KG1 (cell line): ENCODE measurements around the gene GDPD5.

Source experiments
- DNase-seq: peaks from one replicate; lab custom pipeline; 2025; lab: John Stamatoyannopoulos, UW

GDPD5 gene

DNA sequence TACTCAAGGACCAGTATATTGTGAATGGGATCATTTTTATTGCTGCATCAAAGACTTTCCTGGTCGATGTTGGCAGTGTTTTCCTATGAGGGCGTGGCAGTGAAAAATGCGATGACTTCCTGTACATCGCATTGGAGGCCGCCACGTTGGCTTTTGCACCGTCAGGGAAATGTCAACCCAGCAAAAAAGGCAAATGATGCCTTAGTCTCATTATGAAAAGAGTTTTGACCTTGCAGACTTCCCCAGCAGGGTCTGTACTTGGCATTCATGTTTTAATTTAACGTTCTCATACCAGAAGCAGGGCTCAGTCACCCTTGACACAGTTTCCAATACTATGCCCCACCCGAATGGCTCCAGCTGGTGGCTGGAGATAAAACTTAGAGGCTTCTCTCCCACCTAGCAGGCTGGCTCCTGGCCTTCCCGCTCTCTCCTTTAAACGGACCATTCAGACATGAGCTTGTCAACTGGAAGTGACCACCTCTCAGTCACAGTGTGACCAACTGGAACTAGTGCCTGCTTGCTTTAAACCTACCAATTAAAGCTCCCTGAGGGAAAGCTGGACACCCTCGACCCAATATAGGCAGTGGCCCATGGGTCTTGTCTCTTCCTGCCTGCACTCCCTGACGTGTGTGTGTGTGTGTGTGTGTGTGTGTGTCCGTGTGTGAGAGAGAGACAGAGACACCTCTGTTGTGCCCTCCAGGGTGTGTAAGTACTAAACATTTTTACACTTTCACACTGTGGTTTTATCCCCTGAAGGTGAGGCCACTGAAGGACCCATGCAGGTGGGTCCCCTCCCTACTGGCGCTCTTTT is 8.7 kb upstream of the GDPD5 start:
- no peak for DNase-seq

DNA sequence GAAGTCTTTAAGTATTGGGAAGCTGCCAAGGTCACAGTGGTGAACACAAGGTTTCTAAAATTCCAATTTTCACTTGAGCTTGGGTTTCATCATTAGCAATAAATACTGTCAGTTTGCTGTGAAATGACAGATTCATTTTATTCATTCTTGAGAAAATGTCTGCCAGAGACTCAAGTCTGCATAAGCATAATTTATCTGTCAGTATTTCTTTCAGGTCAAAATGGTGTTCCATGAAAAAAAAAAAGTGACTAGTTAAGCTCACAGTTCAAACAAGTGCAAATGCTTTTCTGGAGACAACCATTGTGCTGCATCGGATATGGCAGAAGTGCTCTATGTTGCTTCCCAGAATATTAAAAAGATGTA is 8.1 kb upstream of the GDPD5 start:
- DNase-seq: no peak

DNA sequence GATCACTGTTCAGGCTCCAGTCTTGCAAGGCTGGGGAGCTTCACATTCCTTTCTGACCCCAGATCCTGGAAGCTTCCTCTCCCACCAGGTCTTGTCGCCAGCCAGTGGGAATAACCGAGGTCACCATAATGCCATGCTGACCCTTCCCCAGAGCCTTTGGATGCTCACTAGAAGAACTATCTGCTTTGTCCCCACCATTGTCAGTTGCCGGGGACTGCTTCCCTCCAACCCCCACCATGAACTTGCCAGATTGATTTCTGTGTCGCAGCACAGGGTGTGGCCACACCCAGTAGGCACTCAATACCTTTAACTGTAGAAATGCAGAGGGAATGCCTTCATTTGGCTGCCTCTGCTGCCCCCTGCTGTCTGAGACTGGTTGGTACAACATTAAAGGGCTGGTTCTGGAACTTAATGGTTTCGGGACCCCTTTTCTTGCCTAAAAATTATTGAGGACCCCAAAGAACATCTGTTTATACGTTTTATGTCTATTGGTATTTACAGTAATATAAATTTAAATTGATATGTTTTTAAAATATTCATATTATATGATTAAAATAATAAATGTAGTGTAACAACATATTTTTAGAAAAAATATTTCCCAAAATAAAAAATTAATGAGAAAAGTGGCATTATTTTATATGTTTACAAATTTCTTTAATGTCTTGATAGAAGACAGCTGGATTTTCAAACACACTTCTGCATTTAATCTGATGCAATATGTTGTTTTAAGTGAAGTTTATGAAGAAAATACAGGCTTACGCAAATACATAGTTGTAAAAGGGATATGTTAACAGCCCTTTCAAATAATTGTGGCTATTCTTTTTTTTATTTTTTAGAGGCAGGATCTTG is 6.7 kb upstream of the GDPD5 start:
- DNase-seq: peak; percentile 69

DNA sequence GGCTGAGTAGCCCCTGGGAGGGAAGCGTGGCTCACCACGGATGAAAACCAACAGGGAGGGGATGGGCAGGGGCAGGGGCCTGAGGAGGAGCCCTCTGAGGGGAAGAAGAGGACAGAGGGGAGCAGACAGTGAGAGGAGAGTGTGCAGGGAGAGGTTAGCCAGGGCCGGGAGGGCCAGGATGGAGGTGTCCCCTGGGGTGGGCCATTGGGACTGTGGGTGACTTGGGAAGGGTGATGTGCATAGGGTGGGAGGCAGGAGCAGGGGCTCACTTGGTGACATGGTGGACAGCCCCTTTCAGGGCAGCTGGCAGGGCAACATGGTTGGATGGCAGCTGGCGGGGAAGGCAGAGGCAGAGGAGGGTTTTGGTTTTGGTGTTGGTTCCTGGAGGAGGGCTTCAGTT is 5.6 kb upstream of the GDPD5 start:
- DNase-seq: no peak

DNA sequence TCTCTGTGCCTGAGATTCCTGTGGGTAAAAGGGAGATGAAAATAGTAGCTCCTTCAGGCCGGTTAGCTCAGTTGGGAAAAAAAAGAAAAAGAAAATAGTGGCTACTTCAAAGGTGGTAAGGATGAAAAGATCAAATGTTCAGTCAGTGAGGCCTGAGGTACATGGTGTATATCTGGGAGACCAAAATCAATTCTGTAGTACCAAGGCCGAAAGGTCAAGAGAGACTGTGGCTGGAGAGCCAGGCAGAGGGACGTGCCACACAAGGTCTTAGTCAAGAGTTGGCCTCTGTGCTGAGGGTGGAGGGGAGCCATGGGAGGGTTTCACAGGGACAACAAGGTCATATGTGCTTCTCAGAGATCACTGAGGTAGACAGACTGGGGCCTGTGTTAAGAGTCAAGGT is 4.8 kb upstream of the GDPD5 start:
- DNase-seq: no peak

DNA sequence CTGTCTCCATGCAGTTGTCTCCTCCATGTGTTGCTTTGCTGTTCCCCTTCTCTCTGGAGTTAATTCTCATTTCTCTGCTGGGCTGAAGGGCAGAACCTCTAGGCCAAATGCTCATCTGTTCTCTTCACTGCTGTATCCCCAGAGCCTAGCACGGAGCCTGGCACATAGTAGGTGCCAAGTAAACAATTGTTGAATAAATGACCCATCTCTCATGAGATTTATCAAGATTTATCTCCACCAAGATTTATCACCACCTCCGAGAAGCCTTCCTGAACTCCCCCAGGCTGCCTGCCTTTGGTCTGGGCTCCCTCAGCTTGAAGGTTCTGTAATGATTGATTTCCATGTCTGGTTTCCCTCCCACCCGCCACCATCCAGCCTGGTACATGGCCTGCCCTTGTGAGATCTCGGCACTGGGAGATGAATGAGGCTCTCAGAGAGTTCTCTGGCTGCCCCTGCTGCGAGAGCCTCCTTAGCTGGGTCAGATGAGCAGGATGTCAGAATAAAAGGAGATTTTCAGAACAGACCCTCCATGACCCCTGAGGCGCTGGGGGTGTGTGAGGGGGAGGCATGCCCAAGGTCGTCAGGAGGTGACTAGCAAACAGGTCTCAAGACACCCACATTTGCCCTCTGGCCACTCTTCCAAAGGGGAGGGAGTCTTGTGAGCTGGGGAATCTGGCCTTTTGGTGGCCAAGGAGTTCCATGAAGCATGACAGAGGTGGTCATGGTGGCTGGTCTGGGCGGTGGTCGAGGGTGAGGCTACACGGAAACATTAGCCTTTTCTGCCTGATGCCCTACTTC is 2.4 kb upstream of the GDPD5 start:
- DNase-seq: no peak

DNA sequence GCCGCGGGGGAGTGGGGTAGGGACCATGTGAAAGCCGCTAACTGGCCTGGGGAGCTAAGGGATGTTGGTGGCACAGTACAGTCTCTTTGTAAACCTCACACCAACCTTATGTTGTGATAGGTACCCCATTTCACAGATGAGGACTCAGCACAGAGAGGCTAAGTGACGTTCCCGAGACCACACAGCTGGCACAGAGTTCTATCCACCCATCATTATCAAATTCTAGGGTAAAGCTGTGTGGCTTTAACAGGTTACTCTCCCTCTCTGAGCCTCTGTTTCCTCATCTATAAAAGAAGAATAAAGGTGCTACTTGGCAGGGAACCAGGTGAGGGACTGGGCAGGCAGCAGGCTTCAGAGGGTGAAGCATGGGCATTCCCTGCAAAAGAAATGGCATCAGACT is 1.4 kb upstream of the GDPD5 start:
- no peak for DNase-seq

DNA sequence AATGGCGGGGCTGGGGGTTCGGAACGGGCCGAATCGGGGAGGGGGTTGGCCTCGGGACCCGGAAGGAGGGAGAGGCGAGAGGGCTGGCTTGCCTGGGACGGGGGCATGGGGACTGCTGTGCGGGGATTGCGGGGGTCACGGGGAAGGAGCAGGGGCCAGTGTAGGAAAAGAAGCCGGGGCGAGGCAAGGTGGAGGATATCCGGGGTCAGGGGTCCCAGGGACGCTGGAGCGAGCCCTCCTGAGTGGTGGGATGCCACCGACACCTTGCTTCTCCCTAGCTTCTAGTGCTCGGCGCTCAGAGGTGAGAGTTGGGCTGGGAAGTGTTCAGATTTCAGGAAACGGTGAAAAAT is 426 bp upstream of the GDPD5 start:
- DNase-seq: no peak

DNA sequence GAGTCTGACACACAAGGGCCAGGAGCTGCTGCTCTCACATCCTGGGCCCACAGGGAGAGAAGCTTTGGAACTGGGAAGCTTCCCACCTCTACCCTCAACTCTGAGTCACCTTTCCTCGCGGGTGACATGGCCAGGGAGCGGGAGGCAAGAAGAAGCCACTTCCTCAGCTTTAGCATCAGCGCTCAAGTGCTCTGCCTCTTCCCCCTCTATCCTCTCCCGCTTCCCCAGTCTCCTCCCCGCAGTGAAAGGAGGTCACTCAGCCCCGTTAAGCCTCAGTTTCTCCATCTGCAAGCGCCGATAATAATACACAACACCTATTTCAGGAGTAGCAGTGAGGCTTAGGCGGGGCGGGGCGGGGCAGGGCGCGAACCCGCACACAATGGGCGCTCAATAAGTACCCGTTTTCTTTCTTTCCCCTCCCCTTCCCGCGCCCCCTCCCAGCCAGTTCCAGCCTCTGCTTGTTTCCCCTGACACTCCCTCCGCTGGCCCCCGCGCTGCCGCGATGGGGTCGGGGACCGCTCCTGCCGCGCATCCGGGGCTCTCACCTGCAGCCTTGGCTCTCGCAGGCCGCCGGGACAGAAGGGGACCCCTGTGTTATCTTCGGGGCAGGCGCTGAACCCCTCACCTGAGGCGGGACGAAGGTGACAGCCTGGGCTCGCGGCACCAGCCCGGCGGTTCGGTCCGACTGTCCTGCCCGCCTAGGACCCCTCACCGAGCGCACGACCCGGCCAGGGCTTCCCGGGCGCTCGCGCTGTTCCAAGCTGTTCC is 892 bp downstream of the GDPD5 start:
- DNase-seq: no peak

DNA sequence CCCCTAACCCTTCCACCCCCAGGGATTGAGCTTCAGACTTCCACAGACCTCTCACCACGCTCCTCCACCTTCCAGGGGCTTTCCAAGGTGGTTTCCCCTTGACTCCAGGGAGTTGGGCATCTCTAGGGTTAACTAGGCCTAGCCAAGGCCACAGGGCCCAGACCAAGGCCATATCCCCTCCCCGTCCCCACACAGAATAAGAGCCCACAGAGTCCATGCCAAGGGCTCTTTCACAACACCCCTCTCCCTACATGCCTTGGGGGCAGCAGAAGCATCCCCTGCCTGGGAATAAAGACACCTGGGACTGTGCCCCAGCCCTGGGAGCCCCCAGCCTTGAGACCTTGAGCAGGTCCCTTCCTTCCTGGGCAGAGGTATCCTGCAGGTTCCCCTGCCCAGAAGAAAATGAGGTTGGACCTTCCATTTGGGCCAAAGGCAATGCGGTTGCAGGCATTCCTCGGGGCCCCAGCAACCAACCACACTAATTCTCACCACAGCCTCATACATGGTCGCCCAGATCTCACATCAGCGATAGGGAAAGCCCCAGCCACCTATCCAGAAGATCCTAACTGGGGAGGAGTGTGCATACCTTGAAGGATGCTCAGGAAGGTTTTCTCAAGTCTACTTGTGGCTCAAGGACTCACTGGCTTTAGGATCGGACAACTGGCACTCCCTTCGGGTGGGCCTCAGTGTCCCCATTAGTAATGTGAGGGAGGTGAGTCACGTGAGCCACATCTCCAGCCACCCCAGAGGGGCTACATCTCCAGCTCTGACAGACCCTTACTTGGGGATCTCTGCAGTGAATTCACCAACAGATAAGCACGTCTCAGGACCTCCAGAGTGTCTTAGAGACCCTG is 1.7 kb downstream of the GDPD5 start:
- no peak for DNase-seq

DNA sequence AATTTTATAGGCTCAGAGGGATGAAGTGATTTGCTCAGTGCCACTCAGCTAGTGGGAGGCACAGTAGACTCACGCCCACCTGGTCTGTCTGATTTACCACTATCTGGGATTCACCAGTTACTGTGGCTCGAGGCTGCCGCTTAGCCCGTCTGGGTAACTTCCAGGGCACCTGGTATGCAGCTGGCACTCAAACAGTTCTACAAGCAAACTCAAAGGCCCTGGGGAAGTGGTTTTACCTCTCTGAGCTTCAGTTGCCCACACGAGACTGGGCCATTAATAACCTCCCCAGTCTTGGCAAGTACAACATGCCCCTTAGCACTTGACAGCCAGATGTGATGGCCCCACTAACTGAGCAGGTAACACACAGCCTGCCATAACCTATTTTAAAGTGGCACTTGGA is 2.6 kb downstream of the GDPD5 start:
- no peak for DNase-seq

DNA sequence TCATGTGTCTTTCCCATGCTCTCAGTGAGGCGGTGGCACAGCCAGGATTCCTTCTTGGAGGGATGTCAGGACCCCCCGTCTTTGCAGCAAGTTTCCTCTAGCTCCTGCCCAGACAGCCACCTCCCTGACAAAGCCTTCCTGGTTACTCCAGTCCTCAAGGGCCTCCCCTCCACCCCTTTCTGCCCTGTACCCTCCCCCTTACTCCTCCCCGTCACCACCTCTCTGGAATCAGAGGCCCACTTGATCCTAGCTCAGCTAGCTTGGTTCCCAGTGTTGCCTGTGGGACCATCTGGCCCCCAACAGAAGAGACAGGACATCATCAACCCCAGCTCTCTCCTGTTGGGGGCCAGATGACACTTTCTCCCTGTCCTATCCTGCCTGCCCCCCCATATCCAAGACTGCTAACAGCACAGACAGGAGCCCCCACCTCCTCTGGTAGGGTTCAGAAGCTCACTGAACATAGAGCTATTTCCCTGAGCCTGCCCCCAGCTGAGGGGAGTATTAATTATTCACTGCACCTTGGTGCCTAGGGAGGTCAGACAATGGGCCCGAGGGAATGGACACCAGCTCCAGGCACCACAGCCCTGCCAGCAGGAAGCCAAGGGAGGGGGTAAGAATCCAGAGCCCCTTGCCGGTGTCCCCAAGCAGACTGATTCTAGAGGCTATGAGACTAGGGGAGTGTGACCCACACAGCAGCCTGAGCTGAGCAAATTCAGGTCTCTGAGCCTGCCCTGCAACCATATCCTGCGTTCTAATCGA is 3.3 kb downstream of the GDPD5 start:
- no peak for DNase-seq

DNA sequence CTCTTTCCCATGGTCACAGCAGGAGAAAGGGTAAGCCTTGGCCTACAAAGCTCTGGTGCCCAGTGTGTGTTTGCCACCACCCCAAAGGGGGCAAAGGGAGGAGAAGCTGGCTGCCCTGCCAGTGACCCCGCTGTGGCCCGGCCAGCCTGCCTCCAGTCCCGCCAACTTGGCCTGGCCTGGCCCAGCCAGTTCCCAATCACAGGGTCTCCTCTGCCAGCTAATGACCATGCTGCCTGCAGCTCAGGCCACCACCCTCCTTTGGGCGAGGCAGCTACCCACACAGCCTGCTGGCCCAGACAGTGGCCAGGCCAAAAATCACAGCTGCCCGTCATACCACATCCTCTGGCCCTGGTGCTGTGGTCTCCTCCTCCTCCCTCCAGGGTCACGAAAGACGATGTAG is 5.1 kb downstream of the GDPD5 start:
- no peak for DNase-seq

DNA sequence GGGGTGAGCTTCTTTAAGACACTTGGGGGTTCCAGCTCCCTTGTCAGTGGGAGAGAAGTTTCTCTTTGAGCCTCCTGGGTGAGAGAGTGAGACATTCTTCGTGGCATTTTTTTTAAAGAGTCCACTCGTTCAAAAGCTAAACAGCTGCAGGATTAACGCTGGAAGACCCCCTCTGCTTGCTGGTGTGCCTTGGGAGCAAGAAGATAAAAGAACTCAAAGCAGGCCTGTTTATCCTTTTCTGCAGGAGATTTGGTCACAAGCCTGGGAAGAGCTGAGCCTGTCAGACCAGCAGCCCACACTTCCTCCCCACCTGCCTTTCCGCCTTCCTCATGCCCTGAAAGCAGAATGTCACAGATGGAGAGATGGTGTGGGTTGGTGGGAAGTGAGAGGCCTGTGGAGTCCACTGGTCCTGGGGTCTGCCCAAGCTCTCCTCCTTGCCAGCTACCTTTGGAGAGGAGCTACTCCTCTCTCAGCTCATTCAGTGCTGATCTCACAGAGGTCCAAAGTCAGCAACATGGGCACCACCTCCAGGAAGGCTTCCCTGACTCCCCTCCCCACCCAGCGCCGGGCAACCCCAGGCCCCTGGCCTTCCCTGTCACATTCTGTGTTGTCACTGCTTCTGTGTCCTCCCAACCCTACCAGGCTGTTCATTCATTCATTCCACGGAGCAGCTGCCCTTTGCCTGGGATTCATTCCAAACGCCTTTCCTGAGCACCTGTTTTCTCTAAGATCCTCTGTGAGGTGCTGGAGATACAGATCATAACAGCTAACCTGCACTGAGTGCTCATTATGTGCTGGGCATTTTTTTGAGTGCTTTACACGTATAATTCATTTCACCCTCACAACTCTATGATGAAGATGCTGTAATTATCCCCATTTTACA is 6.7 kb downstream of the GDPD5 start:
- no peak for DNase-seq

DNA sequence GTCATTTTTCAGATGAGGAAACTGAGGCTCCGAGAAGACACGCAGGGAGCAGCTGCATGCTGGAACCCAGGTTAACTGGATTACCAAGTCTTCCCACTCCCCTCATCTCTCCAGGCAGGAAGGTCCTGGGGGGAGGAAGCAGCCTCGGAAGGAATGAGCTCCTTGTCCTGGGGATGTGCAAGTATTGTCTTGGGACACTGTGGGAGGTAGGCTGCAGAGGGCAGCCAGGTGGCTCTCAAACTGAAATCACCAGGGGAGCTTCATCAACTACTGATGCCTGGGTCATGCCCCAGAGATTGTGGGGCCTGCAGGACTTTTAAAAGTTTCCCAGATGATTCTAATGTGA is 7.6 kb downstream of the GDPD5 start:
- no peak for DNase-seq

DNA sequence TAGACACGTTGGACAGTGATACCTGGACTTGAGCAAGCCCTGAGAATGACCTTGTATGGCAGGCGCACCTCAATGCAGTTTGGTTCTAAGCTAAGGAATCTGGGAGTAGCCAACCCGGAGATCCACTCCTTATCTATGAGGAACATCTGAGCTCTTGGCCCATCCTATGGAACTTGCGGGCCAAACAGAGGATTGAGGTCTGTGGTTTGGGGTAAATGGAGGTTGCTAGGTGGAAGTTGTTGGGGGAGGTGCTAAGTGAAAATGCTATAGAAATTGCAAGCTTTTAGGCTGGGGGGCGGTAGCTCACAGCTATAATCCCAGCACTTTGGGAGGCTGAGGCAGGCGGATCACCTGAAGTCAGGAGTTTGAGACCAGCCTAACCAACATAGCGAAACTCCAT is 8.9 kb downstream of the GDPD5 start:
- DNase-seq: no peak

DNA sequence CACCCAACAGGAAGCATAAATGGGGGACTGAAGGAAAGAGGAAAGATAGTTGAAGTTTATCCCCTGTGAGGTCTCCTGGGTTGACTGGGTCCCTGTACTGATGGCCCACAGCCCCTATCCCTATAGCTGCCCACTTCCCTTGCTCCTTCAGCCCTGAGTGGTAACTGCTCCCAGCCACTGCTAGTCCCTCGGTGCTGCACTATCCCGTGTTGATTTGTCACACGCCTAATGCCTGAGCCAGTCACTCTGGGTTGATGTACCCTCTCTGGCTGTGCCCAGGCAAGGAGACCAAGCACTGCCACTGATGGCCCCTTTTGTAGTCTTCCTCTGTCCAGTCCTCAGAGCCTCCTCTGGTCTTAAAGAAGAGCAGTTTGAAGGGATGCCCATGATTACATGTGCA is 9.6 kb downstream of the GDPD5 start:
- no peak for DNase-seq

DNA sequence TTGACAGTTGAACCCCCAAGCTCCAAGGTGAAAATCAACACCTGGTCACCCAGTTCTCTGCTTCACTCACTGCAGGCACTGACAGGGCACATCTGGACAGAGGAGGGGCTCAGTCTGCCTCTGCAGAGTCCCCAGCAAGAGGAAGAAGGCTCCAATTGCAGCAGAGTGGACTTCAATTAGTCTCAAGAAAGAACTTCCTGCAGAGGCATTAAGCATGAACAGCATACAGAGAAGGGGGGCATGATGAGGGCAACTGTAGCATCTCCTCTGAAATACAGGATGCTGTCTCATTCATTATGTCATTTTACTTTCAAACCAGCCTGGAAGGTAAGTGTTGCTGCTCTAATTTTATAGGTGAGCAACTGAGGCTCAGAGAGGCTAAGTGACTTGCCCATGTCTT is 11.1 kb downstream of the GDPD5 start:
- DNase-seq: no peak

DNA sequence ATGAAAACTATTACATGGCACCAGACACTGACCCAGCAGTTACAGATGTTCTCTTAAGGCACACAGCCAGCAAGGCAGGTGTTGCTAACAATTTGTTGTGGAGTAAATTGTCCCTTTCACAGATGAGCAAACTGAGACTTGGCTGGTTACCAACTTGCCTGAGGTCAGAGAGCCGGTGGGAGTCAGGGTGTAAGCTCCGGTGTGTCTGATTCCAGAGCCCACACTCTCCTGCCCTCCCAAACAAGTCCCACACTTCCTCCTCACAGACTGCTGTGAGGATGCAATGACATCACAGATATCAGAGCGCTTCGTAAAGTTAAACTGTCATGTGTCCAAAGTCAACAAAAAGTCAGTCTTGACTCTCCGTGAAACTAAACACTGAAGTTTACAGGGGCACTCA is 12.5 kb downstream of the GDPD5 start:
- no peak for DNase-seq

DNA sequence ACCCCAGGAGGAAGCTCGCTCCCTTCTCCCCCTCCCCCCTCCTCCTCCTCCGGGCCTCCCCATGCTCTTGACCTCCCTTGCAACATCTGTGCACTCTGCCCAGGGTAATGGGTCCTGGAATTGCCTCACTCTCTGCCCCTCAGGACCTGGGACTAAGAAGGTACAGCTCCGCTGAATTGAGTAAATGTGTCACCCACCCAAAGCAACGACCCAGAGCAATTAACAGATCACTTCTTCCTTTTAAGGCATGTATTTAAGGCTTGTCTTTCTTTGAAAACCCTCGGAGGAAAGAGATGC is 15.1 kb downstream of the GDPD5 start:
- no peak for DNase-seq
